HepG2 (cell line): ENCODE results near the gene TBCD. TPM values are rescaled to one million over a fixed set of nuclear protein-coding genes. Genes with fewer than 3 reads are reported as not detected.

ENCODE experiments used
- ADNP ChIP-seq: sonication (generic); formaldehyde crosslinking; IDR thresholded peaks from 2 replicates; pipeline ENCODE4 v1.4.0; 2020; ENCODE audit warnings: missing genetic modification reagents
- ASH2L ChIP-seq: fragments of 300-600, 200-600 bp; sonication (generic); IDR thresholded peaks from 2 replicates; pipeline ENCODE4 v1.7.0; 2017; ENCODE audit warnings: low read depth, mild to moderate bottlenecking, moderate library complexity, mixed read lengths, low read length; ENCODE audit not compliant: insufficient read length
- GLI4 ChIP-seq: sonication (generic); formaldehyde crosslinking; IDR thresholded peaks from 2 replicates; pipeline ENCODE4 v1.5.1; 2020; ENCODE audit warnings: missing genetic modification reagents, mild to moderate bottlenecking, moderate library complexity, borderline replicate concordance
- HES4 ChIP-seq: sonication (generic); formaldehyde crosslinking; IDR thresholded peaks from 2 replicates; pipeline ENCODE4 v1.9.0; 2021; ENCODE audit warnings: mild to moderate bottlenecking, missing genetic modification reagents, borderline replicate concordance
- HOXA9 ChIP-seq: sonication (generic); formaldehyde crosslinking; IDR thresholded peaks from 2 replicates; pipeline ENCODE4 v1.8.1; 2022; ENCODE audit warnings: missing genetic modification reagents, mild to moderate bottlenecking, moderate library complexity, borderline replicate concordance
- MYC ChIP-seq: sonication (generic); formaldehyde crosslinking; IDR thresholded peaks from 2 replicates; pipeline ENCODE4 v1.9.0; 2021; ENCODE audit warnings: missing genetic modification reagents, borderline replicate concordance
- PTBP1 ChIP-seq: fragments of 200-400 bp; formaldehyde crosslinking; IDR thresholded peaks from 2 replicates; pipeline ENCODE4 v1.6.1; 2018; ENCODE audit warnings: low read length, low read depth; ENCODE audit not compliant: poor library complexity, severe bottlenecking
- ZC3H13 ChIP-seq: sonication (generic); formaldehyde crosslinking; IDR thresholded peaks from 2 replicates; pipeline ENCODE4 v1.8.1; 2023; ENCODE audit warnings: mild to moderate bottlenecking, missing genetic modification reagents, moderate library complexity
- ZHX1 ChIP-seq: sonication (generic); formaldehyde crosslinking; IDR thresholded peaks from 2 replicates; pipeline ENCODE4 v1.8.1; 2022; ENCODE audit warnings: low read depth, mild to moderate bottlenecking, missing genetic modification reagents
- ZNF318 ChIP-seq: sonication (generic); formaldehyde crosslinking; IDR thresholded peaks from 2 replicates; pipeline ENCODE4 v1.4.0; 2020; ENCODE audit warnings: mild to moderate bottlenecking, missing genetic modification reagents
- ZNF512B ChIP-seq: sonication (generic); formaldehyde crosslinking; IDR thresholded peaks from 2 replicates; pipeline ENCODE4 v1.5.1; 2020; ENCODE audit warnings: missing genetic modification reagents, mild to moderate bottlenecking, borderline replicate concordance
- ZNF567 ChIP-seq: sonication (generic); formaldehyde crosslinking; IDR thresholded peaks from 2 replicates; pipeline ENCODE4 v1.8.1; 2023; ENCODE audit warnings: mild to moderate bottlenecking, missing genetic modification reagents, borderline replicate concordance
- polyA plus RNA-seq, 8 experiments: library from polyadenylated mRNA; depleted of rRNA in 3 of 8; stranded (reverse) in 7 of 8; unstranded in 1 of 8; fragments of >200 nt; fragmentation: Illumina TruSeq in 4 of 8; extraction: Trizol in 4 of 8; gene quantifications; 2 replicates each; pipeline versions ENCODE4 v1.2.1 to v1.2.3, GENCODE V29; 2011 to 2016; ENCODE audit warnings: low read depth in 4 of 8, missing spikeins in 1 of 8, mixed read lengths in 1 of 8; ENCODE audit not compliant: insufficient read depth in 1 of 8
- total RNA-seq, 5 experiments: library from RNA; depleted of rRNA; stranded (reverse); fragments of >200 nt; fragmentation: Illumina TruSeq; extraction: Trizol; gene quantifications; 2 replicates each; pipeline ENCODE4 v1.2.3, GENCODE V29; 2016; ENCODE audit warnings: low read depth in 1 of 5

TBCD gene
- total and polyA plus RNA-seq, 2 of the 13 experiments (the other 11 are each of a cell fraction or from before 2014, with no cell fraction given) = 33.9 to 54.8 TPM

GRCh38 chr17:82734987-82735866 lies 16.6 kb upstream of the TBCD start, which contains the start of gene FN3K (continued):
- TF ChIP-seq ZNF318 (CRISPR knock-in tag) (no peak), ZNF512B (CRISPR knock-in tag) (no peak), MYC (CRISPR knock-in tag) (no peak; the same call in 1 of the 2 replicates), ZC3H13 (CRISPR knock-in tag) (peak; percentile 74; the same call in 1 of the 2 replicates), GLI4 (CRISPR knock-in tag) (peak; percentile 59; the same call in 1 of the 2 replicates), ZNF567 (CRISPR knock-in tag) (no peak), HOXA9 (peak; percentile 36; the same call in 1 of the 2 replicates), PTBP1 (peak; percentile 19), ADNP (no peak), HES4 (CRISPR knock-in tag) (no peak), ASH2L (peak; percentile 56), ZHX1 (CRISPR knock-in tag) (peak; percentile 95)
